Kidney glomerular epithelial cell (primary cell): ENCODE results near the gene STX18.

Source experiments
- DNase-seq: peaks from one replicate; lab custom pipeline; 2025; lab: John Stamatoyannopoulos, UW

STX18 gene

DNA sequence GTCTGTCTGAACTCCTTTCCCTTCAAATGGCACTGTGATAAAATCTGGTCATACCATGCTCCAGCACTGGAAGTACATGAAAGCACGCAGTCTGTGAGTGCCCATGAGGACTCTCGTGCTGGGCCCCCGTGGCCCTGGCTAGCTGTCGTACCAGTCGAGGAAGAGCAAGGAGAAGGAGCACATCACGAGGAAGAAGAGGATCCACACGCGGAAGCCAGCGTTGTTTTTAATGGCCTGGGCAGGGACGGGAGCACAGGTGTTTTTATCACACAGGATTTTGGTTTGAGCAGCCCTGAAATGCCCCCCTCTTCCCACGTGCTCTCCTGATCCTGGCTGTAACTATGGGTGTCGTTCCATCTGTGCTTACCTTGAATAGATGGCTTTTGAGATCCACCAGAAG lies 122.0 kb downstream of the STX18 start:
- no peak for DNase-seq

DNA sequence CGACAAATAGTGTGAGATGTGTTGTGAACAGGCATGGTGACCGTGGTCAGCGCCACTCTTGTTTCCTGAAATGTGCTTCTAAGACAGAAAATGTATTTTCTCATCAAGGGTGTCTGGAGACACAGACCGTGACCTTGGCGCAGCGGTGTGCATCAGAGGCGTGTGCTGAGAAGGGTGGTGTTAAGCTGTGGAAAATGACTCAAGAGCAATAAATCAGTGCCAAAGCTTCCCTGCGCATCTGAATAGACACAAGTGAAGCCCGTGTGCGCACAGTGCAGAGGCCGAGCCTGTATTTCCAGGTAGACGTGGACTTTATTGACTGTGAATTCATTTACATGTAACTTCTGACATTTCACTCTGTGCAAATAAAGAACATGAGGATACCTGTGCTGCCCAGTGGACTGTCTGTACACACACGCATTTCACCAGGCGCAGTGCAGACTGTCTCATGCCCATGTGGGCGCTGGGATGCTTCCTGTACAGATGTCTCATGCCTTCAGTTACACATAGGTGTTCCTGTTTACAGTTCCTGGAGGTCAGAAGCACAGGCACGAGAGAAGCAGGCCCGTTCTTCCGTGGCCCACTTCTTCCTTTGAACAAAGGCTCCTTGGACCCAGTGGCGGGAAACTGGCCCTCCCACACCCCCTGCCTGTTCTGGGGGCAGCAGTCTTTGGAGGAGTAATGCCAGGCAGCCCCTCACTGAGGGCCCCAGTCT lies 123.0 kb downstream of the STX18 start:
- DNase-seq, result no peak

DNA sequence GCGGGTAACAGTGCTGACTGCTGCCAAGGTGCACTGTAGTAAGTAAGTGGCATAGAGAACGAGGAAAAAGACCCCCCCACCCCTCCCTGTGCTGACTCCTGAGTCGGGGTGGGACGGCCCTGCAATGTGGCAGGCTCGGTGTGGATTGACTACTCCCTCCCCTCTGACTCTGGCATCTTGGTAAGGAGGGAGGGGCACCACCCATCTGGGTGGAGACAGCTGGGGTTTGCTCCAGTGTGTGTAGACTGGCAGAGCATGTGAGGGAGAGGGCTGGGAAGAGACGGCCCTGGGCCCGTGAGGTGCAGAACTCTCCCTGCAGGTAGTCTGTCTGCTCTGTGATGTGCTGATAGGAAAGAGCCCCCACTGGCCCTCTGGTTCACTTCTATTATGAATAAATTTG lies 124.0 kb downstream of the STX18 start:
- no peak for DNase-seq

DNA sequence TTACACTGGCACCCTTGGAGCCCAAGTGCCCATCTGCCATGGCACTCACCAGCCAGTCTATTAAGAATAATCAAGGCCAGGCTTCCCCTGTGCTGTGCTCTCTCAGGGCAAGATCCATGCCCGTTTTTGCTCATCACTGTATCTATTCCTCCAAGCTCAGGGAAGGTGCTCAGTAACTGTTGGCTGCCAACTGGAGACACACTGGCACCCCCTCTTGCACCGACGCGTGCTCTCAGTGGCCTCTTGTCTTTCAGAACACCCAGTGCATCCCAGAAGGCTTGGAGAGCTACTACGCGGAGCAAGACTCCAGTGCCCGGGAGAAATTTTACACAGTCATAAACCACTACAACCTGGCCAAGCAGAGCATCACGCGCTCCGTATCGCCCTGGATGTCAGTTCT lies 124.9 kb downstream of the STX18 start:
- no peak for DNase-seq

DNA sequence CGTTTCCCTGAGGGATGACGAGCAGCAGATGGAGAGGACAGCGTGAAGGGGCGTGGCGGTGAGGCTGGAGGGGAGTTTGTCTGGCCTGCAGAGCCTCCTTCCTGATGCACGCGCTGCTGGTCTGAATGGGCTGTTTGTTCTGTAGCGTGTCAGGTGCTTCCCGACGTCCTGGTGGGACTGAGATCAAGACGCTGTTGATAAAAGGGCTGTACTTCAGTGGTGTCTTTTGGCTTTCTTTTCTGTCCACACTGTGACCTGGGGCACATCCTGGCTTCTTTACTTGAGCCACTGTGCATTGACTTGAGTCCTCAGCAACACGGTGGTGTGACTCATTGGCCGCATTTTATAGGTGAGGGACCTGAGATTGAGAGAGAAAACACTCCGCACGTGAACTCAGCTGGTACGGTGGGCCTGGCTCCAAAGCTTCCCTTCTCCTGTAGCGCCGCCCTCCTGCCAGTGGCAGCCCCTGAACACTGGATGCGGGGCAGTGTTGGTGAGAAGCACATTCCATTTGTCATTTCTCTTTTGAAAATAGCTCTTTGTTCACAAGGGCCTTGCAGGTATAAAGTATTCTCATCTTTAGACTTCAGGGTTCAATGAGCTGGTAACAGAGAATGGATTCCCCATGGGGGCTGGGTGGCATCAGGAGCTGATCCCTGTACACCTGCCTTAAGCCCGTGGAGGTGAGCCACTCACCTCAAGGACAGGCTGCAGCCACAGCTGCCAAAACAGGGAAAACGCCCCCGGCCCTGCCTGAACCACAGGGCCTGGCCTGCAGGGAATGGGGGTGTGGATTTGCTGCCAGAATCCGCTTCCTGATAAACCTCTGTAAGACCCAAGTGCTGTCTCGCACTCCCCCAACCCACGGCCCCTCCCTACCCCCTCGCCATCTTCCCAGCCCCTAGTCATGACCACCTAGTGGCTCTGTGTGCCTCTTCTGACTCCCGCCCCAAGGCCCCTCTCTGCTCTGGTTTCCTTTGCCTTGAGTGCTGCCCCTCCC lies 125.7 kb downstream of the STX18 start:
- DNase-seq, result no peak

DNA sequence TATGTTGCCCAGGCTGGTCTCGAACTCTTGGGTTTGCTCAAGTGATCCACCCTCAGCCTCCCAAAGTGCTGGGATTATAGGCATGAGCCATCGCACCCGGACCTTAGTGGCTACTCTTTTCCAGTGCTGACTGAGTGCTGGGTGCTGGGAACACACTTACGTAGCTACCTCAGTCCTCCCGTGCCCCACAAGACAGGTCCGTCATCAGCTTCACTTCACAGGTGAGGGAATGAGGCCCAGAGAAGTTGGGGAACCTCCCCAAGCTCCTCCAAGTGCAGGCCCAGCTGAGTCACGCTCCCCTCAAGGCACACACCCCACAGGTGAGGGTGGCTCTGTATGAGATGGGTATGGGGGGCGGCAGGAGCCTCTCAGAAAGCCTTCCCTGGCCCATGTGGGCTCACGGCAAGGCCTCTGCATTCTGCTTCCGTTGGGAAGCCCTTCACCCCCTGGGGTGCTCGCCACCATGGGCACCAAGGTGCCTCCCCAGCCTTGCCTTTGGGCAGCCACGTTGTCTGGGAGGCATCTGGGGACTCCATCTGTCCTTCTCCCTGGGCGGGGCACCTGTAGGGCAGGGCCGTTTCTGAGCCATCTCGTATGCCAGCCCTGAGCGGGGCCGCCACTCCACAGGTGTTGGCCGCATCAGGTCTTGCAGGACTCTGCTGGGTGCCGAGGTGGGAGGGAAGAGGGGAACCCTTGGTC lies 126.6 kb downstream of the STX18 start:
- no peak for DNase-seq

DNA sequence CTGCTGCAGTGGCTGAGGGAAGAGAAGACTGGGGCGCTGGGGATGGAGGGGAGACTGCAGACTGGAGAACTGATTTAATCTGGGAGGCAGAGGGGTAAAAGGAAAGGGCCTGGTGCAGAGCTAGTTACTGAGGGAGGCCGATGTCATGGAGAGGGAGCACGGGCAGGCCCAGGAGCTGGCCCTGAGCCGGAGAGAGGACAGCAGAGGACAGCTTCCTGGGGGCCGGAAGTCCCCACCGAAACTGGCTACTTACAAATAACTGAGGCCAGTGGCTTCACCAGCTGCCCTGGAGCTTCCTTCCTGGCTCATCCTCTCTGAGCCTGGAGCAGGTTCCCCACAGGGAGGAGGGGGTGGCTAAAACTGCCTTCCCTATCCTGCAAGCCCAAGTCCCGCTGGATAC lies 128.0 kb downstream of the STX18 start:
- no peak for DNase-seq

DNA sequence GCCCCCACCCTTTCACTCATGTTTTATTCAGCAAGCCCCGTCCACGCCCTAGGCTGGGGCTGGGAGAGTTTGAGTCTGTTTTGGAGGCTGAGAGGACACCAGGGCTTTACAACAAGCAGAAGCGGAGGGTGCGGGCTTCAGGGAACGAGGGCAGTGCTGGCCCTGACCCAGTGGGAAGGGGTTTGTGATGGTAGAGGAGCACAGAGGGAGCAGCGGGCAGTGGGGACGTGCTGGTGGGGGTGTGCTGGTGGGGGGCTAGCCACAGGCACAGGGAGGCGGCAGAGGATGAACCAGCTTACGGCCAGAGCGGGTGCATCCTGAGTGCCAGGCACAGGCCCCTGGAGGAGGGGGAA lies 128.5 kb downstream of the STX18 start:
- no peak for DNase-seq

DNA sequence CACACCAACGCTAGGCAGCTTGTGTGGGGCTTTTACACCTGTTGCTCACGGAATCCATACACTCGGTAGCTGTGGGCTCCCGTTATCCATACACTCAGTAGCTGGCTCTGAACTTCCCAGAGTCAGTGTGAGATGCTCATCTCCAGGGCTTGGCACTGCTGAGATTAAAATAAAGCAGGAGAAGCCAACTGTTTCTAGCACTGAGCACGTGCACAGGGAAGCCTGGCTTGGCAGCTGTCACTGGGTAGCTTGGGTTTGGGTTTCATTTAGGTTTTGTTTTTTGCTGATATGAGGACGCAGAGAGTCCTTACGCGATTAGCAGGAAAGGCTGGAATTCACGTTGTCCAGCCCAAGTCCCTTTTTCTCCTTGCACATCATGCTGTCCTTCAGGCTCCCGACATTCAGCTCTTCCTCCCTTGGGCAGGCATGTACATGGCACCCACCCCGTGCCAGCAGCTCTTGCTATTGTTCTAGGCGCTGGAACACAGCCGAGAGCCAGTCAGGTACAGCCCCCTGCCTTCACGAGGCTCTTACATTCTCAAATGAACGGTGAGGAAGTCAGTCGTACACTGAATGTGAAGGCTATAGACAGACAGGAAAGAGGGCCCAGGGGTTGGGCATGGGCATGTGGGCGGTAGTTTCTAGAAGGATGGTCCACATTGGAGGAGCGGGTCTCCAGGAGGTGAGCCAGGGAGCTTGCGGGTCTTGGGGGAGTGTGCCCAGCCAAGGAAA lies 129.0 kb downstream of the STX18 start:
- DNase-seq, result no peak

DNA sequence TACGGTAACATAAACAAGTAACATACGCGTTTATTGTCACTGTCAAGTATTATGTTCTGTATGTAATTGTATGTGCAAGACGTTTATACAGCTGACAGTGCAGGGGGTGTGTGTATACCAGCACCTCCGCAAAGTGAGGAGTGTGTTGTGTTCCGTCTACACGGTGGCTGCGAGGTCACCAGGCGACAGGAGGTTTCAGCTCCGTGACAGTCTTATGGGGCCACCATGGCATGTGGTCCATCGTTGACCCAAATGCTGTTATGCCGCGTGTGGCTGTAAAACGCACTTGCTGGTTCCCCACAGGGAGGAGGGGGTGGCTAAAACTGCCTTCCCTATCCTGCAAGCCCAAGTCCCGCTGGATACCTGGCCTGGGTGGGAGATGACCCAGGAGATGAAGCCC lies 129.9 kb downstream of the STX18 start:
- no peak for DNase-seq

DNA sequence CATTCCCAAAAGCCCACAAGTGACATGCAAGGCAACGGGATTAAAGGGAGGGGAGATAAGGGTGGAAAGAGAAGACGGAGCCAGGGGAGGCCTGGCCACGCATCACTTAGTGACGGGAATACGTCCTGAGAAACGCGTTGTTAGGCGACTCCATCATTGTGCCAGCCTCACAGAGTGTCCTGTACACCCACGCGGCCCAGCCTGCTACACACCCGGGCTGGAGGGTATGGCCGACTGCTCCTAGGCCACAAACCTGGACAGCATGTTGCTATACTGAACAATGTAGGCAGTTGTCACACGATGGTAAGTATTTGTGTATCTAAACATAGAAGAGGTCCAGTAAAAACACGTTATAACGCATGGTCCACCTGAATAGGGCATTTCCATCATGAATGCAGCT lies 131.6 kb downstream of the STX18 start:
- no peak for DNase-seq

DNA sequence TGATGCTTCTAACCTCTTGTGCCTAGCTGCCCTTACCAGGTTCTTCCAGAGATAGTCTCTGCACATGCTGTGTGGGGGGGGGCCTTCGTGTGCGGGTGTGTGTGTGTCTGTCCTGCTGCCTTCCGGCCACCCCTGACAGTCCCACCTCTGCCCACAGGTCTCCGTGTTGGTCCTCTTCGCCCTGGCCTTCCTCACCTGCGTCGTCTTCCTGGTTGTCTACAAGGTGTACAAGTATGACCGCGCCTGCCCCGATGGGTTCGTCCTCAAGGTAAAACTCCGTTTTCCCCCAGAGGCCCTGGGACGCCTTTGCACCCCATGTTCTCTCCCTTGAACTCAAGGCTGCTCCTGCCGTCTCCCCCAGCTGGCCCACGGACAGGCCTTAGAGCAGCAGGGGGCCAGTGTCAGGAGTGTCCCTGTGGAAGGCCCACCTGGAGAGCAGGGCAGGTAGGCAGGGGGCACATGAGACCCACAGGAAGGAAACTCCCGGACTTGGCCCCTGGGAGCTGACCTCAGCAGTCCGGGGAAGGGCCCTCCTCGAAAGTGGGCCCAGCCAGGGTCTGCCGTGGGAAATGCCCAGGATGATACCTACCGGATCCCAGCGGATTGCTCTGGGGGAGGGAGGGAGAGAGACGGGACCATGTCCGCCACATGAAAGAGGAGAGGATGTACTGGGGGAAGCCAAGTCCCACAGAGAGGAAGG lies 132.3 kb downstream of the STX18 start:
- DNase-seq, result no peak

DNA sequence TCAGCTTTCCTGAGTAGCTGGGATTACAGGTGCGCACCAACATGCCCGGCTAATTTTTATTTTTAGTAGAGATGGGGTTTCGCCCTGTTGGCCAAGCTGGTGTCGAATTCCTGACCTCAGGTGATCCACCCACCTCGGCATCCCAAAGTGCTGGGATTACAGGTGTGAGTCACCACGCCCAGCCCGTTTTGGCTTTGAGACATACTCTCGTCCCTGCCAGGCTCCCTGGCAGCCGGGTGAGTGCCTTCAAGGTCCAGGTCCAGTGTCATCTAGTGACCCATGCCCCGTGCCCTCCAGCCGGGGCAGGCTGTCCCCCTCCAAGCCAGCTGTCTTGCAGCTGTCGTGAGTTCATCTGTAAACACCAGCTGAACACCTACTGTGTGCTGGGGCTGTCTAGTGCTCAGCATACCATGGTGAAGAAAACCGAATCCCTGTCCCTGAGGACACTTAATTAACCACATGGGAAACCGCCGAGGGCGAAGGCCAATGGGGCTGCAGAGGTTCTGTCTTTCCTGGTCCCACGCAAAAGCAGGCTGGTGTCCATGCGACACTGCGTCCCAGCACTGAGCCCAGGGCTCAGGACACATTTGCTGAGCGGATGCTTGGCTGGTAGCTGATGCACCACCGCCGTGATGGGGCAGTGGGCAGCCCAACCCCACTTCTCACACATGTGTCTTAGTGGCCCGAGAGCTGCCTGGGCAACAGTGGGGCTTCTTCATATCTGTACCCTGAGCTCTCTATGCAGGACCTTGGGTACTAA lies 133.1 kb downstream of the STX18 start:
- no peak for DNase-seq

DNA sequence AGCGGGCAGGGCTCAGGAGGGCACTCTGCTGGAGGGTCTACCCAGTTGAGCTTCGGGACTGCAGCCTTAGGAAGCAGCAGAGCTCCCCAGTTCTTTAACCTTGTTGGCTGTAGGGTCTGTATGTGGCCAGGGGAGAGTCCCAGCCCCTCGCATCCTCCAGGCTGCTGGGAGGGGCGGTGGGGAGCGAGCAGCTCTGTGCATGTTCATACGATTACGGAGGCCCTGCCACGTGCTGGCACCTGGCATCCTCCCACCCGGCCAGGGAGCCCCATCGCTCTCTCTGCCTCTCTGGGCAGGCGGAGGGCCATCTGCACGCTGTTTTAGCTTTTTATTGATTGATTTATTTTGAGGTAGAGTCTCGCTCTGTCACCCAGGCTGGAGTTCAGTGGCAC lies 133.7 kb downstream of the STX18 start:
- no peak for DNase-seq

DNA sequence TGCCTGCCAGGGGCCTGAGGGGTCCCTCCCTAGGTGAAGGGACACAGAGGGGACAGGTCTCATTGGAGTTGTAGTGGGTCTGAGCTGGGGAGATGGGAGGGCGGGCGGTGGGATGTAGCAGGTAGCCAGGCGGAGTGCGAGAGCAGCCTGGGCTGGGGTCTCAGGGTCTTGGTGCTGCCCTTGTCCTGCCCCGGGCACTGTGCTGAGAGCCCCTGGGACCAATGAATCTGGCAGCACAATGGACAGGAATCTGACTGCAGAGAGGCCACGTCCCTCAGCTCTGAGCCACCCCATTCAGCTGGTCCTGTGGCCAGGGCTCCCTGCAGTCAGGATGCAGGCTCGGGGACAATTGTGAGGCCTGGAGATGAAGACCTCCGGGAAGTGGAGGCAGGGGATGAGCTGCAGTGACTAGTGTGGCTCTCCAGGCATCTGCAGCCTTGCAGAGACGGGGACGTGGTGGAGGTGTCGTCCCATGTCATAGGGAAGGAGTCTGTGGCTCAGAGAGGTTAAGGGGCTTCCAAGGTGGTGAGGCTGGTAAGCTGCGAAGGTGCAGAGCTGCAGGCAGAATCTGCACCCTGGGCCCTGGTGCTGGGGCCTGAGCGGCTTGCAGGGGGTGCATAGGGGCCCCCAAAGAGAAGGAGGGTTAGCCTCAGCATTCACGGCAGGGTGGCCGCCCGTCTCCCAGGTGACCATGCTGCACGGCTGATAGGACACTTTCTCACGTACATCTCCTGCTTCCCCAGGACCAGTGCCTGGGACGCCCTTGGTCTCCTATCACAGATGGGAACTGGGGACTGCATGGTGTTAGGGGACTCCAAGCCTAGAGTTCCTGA lies 134.3 kb downstream of the STX18 start:
- DNase-seq, result no peak

DNA sequence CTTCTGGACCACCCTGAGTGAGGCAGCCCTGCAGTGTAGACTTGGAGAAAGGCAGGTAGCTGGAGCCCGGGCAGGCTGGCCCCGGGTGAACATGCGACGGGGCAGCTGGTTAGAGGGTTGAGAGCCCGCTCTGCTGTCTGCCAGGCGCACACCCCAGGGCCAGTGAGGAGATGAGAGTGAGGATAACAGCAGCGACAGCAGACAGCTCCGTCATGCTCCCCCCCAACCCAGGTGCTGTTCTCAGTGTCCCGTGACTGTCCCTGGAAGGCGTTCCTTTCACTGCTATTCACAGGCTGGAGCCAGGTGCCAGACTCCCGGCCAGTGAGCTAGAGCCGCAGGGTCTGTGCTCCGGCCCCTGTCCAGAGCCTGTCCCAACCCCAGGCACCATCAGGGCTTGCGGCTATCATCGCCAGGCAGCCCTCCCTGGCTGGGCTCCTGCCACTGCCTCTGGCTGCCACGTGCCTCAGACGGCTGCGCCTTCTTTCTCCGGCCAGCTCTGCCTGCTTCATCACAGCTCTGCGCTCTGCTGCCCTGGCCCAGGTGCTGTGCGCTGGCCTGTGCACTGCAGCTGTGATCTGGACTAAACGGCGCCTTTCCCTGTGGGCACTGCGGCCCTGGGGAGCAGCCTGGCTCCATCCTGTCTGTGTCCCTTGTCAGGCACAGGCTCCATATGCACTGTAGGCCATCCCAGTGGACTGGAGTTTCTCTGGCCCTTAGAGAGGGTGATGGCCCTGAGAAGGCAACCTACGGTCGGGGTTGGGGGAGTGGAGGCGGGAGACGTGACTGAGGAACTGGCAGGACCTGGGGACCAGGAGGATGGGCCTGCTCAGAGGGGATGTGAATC lies 135.2 kb downstream of the STX18 start:
- DNase-seq, result no peak

DNA sequence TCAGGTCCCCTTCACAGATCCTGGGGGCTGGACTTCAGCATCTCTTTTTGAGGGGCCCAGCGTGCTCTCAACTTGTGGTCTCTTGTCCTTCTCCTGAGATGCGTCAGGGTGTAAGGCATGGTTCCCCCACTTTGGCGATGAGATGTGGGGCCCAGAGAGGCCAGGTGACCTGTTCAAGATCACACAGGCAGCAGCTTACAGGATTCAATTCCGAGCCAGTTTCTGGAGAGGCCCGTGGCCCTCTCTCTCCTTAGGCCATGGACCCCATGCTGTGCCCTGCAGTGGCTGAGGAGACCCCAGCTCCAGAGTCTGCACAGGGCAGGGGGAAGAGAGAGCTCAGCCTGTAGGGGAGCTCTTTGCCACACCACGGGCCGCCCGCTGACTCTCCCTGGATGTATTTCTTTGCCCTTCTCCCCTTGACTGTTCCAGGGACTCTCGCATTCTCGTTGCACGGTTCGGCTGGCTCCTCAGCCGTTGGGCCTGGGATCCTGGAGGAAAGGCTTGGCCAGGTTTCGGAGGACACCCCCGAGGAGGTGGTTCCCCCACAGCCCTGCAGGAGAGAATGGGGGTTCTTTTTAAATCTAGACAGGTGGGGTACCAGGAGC lies 136.4 kb downstream of the STX18 start:
- no peak for DNase-seq

DNA sequence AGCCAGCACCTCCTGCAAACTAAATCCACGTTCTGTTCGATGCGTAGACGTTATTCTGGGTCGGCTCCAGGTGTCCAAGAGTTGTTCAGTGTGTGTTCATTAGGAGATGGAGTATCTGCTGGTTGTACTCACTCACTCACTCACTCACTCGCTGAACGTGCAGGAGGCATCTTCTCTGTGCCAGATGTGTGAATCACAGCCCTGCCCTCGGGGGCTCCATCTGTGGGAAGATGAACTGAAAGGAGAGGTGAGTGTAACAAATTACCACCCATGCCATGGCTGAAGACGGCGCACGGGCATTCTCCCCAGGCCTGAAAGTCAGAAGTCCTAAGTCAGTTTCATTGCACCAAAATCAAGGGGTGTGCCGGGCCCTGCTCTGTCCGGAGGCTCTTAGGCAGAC lies 138.9 kb downstream of the STX18 start:
- DNase-seq, result no peak
